ENCODE data around the gene ITPR3.

The ITPR3 gene

DNA sequence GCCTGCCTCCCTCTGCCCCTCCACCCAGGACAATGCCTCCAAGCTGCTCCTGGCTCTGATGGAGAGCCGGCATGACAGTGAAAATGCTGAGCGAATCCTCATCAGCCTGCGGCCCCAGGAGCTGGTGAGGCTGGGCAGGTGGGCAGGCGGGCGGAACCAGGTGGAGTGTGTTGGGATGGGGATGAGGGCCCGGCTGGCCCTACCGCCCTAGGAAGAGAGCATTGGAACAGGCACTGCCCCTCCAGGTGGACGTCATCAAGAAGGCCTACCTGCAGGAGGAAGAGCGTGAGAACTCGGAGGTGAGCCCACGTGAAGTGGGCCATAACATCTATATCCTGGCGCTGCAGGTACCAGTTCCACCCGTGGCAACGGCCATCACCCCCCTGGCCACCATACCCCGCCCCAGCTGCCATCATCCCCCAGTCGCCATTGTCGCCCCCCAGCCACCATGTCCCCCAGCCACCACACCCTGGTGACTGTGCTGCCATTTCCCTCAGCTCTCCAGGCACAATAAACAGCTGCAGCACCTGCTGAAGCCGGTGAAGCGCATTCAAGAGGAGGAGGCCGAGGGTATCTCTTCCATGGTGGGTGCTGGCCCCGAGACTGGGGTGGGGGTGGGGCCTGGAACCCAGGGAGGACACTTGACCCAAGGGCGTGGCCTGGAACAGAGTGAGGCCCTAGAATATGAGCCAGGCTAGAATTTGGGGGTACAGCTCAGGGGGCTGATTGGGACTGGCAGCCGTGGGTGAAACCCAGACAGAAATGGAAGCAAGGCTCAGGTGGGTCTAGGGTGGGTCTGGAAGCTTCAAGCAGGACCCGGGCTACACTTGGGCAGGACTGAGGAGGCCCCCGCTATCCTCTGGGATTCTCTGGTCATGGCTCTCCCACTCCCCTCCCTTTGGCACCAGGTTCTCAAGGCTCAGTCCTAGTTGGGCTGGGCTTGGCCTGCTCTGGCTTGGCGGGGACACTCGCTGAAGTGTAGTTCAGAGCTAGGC, 66.2 kb downstream of the ITPR3 start:
- DNase-seq (ENCODE audit: low read depth) = no peak

DNA sequence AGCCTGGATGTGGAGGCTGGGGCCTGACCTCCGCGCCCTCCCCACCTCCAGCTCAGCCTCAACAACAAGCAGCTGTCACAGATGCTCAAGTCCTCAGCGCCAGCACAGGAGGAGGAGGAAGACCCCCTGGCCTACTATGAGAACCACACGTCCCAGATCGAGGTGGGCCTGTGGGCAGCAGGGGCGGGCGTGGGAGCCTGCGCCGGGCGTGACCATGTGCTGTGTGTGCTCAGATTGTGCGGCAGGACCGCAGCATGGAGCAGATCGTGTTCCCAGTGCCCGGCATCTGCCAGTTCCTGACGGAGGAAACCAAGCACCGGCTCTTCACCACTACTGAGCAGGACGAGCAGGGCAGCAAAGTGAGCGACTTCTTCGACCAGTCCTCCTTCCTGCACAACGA, 66.9 kb downstream of the ITPR3 start:
- DNase-seq (ENCODE audit: low read depth) = no peak

DNA sequence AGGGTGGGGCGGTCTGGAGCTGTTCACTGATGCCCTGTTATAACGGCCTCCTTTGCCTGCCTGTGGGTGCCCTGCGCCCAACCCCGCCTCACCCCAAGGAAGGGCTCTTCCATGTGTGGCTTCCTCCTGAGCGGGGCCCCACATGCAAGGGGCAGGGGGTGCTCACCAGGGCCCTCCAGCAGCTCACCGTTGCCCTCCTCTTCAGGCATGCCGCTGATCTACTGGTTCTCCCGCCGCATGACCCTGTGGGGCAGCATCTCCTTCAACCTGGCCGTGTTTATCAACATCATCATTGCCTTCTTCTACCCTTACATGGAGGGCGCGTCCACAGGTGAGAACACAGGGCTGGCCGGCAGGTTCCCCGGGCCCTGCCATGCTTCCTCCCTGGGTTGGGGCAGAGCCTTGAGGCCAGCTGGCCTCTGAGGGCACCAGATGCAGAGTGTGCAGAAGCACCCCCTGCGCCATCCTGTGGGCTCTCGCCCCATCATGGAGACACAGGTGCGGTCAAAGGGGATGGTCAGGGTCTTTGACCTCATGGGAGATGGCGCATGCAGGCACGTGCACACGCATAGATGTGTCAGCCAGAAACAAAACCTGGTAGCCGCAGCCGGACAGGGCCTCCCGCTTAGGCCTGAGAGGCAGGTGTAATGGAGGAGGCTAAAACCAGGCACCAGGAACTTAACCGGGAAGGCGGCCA, 67.5 kb downstream of the ITPR3 start:
- DNase-seq (ENCODE audit: low read depth) = no peak

DNA sequence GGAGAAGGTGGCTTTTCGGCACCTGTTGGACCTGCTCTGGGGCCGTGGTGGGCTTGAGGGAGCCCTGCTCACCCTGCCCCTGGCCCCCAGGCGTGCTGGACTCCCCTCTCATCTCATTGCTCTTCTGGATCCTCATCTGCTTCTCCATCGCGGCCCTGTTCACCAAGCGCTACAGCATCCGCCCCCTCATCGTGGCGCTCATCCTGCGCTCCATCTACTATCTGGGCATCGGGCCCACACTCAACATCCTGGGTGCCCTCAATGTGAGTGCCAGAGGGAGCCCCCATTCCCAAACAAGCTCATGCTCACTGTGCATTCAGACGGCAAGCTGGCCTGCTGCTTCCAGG, 68.0 kb downstream of the ITPR3 start:
- DNase-seq (ENCODE audit: low read depth) = no peak

DNA sequence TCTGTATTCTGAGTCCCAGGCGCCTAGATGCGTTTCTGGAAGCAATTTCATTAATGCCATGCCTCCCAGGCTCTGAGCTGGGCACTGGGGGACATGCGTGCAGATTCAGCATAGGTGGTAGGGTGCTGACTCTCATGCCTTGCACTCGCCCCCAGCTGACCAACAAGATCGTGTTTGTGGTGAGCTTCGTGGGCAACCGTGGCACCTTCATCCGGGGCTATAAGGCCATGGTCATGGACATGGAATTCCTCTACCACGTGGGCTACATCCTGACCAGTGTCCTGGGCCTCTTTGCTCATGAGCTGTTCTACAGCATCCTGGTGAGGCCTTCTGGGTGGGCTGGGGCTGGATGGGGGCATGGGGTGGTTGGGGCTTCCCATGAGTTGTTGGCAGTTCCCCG, 68.8 kb downstream of the ITPR3 start:
- DNase-seq (ENCODE audit: low read depth) = no peak

DNA sequence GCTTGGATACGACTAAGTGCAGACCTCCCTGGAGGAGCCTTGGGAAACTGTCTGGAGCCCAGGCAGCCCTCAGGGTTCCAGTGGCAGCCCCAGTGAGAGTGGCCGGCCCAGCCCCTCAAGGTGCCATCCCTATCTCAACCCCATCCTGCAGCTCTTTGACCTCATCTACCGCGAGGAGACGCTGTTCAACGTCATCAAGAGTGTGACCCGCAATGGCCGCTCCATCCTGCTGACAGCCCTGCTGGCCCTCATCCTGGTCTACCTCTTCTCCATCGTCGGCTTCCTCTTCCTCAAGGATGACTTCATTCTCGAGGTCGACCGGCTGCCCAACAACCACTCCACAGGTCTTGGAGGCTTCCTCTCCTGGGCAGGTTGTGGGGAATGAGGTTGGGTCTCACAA, 69.6 kb downstream of the ITPR3 start:
- no peak for DNase-seq (ENCODE audit: low read depth)

DNA sequence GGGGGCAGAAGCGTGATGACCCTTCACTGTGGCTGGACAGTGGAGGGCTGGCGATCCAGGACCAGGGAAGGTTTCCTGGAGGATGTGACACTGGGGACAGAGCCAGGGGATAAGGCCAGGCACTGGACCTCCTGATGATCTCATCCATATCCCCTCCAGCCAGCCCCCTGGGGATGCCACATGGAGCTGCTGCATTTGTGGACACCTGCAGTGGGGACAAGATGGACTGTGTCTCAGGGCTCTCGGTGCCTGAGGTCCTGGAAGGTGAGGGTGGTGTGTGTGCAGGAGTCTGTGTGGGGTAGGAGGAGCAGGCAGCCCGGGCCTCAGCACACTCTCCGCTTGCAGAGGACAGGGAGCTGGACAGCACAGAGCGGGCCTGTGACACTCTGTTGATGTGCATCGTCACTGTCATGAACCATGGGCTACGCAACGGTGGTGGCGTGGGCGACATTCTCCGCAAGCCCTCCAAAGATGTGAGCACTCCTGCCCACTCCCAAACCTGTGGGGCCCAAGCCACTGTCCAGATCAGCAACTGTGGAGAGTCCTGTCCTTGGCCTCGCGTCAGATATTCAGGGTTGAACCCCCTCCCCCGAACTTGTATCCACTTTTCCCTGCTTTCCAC, 70.4 kb downstream of the ITPR3 start:
- no peak for DNase-seq (ENCODE audit: low read depth)

DNA sequence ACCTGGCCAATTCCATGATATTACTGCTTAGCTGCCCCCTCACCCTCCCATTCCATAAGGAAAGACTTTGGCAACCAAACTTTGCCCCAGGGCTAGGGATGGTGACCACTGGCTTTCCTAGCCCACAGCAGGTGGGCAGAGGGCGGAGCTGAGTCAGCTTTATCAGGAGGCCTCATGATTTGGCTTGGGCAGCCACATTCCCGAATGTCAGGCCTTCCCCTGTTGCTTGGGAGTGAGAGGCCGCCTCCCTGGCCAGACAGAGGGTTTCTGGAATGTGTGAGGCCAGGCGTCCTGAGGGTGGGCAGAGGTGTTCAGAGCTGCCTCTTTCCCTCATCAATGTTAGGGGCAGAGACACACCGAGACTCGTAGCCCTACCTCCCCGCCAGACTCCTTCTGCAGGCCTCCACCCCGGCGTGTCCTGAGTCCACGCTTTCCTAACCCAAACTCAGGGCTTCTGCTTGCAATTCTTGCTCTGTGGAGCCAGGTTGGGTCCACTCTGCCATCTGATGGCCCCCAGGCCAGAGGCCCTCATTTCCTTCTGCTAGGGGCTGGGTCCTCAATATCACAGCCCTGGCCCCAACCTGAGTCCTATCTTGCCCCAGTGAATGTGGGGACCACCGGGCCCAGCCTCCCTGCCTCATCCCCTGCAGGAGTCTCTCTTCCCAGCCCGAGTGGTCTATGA, 71.1 kb downstream of the ITPR3 start:
- peak; percentile 49 for DNase-seq (ENCODE audit: low read depth)

DNA sequence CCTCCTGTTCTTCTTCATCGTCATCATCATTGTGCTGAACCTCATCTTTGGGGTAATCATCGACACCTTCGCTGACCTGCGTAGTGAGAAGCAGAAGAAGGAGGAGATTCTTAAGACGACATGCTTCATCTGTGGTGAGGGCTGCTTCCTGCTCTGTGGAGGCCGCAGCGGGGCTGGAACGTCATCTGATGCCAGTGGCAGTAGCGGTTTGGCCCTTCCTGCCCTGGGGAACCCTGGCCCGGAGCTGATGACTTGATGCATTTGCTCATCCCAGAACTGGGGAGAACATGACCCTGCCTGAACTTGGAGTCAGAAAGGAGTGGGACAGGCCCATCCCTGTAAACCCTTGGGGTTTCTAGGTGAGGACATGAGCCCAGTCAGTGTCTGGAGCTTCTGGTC, 71.6 kb downstream of the ITPR3 start:
- DNase-seq (ENCODE audit: low read depth) = no peak

DNA sequence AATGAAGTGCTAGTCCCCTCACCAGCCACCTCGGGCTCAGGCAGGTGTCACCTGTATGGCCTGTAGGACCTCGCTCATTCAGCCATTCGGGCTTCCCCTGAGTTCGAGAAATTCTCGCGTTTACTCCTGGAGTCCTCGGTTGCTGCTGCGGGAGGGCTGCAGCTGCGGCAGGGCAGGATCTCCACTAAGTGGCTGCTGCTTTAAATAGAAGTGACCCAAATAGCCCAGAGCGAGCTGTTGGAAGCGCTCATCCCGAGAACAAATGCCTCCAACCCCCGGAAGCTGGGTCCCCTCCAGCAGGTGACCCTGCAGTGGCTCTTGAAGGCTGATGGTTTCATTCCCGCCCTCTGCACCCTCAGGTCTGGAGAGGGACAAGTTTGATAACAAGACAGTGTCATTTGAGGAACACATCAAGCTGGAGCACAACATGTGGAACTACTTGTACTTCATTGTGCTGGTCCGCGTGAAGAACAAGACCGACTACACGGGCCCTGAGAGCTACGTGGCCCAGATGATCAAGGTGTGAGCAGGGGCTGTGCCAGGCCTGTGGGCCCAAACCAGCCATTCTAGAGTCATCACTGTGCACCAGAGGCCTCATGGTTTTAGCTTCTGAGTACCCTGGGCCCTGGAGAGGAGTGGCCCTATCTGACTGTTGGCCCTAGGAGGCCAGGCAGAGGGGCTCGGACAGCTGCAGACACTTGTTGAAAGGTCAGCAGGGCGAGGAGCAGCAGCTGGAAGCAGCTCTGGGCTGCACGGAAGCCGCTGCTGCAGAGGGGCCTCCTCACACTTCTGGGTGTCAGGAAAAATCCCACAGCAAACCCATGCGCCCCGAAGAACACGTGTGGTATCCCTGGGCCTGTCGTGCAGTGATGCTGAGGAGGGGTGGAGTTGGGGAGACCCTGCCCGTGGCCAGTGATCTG, 72.3 kb downstream of the ITPR3 start:
- DNase-seq (ENCODE audit: low read depth) = no peak

DNA sequence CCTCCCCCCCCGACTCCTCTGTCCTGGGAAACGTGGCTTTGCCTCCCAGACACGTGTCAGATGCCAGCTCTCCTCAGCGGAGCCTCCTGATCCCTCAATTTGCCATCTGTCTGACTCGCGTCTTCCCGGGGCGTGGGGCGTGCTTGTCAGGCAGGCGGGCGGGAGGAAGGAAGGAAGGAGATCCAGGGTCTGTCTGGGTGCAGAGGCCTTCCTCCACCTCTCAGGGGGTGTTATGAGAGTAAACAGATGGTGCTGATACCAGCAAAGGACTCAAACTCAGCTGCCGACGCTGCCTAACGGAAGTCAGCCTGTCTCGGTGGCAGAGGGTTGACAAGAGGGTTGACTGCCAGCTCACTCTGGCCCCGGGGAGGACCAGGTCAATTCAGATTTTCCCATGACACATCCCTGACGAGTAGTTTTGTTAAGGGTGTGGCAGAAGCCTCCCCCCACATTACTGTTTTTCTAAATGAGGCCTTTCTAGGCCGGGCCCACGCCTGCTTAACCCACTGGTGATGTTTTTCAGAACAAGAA, 73.3 kb downstream of the ITPR3 start:
- peak; percentile 41 for DNase-seq (ENCODE audit: low read depth)

DNA sequence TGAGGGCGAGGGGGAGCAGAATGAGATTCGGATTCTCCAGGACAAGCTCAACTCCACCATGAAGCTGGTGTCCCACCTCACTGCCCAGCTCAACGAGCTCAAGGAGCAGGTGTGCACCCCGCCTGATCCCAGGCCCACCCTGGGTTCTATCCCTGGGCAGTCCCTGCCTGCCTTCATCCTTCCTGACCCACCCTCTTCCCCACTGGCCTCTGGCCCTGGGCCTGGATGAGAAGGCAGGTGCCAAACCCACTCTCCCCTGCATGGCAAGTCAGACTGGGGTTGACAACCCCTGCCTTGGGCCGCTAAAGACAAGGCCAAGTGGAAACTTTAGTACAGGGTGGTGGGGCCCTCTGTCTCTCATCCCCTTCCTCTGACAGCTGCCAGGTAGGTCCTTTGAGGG, 73.9 kb downstream of the ITPR3 start:
- no peak for DNase-seq (ENCODE audit: low read depth)

DNA sequence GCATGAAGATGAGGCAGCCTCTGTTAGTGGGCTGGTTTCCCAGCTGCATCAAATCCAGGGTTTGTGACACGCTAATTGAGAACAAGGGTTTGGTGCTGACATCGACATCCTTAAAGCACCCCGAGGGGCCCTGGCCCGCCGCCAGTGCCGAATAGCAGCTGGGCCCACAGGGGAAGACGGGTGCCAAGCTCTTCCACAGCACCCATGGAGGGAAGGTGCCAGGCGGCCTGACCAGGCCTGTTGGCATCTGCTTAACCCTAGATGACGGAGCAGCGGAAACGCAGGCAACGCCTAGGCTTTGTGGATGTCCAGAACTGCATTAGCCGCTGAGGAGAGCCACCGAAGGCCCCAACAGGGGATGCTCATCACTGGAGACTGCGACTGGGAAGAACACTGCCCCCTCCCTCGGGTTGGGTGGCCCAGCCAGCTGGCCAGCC, 74.3 kb downstream of the ITPR3 start:
- no peak for DNase-seq (ENCODE audit: low read depth)

DNA sequence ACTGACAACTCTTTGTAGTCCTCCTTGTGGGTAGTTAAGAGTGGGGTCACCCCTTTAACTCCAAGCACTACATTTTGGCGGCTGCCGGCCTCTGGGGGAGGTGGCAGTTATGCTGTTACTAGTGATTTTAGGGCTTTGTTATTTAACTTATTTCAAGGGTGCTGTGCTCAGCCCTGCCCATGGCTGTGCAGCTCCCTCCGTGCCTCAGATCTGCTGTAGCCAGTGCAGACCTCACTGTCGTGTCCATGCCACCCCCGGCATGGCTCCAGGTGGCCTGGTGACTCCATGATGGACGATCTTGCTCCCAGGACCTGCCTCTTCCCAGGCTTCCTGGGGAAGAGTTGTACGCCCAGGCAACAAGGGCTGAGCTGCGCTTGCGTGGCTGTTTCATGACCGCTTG, 75.0 kb downstream of the ITPR3 start:
- DNase-seq (ENCODE audit: low read depth) = no peak

DNA sequence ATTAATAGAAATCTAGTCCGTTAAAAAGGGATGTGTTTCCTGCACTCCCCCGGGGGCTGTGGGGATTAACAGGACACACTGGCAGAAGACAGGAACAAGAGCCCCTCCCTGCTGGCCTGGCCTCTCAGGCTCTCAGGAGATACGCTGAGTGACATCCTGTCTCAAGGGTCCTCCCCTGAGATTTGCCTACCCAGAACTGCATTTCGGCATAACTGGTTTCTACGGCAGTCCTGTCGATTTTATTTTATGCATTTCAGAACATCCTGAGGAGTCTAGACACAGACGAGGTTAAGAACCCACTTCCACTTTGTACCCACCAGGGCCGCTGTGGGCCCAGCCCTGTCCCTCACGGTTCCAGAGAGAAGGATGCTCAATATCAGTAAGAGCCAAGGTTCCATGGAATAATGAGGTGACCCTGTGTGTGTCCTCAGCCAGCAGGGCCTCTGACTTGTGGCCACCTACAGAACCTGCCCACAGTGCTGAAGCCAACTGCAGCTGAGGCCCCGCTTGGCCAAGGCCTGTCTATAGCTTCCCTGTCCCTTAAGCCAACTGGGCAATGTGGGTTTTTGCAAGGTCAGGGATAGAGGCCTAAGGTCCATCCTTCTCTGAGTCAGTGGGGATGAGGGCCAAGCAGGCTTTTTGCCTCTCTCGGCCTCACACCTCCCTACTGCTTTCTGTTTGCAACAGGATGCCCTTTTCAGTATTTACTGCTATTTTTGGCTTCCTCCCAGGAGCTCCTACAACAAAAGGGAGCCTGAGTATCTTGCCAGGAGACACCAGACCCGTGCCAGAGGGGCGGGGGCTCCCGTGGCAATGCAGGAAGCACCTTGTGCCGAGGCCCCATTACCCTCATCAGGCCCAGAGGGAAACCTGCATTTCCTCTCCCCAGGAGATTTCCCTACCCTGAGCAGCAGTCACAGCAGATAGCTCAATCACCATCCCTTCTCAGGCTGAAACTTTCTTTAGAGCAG, 75.7 kb downstream of the ITPR3 start:
- no peak for DNase-seq (ENCODE audit: low read depth)

DNA sequence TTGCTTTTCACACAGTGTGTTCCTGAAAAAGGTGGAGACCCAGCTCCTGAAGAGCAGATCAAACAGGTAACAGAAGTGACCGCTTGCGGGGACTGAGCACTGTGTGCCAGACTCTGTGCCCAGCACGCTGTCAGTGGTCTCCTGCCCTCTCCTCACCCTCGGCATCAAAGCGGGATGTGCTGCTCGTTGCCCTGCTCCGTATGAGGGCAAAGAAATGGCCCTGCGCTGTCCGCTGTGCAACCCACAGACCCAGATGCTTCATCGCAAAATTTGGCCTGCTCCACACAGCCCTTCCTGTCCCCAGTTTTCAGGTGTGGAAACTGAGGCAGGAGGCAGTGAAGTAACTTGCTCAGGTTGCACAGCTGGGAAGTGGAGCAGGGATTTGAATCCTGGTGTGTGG, 76.7 kb downstream of the ITPR3 start:
- no peak for DNase-seq (ENCODE audit: low read depth)

DNA sequence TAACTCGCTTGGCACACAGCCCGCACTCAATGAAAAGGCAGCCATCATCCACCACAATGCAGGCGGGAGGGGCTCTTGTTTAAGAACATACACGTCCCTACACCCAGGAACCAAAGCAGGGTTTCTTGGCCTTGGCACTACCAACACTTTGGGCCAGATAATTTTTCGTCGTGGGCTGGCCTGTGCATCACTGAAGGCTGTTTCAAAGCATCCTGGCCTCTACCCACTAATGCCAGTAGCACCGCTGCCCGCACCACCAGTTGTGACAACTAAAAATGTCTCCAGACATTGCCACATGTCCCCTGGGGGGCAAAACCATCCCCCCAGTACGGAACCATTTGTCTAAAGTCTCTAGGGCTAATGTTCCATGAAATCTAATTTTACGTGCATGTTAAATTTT, 77.4 kb downstream of the ITPR3 start:
- no peak for DNase-seq (ENCODE audit: low read depth)

DNA sequence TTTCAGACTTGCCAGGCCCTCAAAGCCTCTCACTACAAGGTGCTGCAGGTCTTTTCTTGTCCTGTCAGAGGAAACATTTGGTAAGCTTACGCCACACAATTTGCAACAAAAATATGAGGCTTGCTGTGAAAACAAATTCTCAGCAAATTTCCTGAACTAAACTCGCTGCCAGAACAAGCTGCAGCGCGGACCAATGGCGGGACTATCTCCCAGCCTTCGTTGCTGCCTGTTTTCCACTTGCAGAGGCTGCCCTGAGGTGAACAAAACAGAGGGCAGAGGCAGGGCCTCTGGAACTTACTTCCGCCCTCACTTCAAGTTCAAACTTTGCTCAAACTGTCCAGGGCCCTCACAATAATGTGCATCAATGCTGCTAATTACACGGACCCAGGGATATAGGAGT, 78.0 kb downstream of the ITPR3 start:
- DNase-seq (ENCODE audit: low read depth) = no peak

DNA sequence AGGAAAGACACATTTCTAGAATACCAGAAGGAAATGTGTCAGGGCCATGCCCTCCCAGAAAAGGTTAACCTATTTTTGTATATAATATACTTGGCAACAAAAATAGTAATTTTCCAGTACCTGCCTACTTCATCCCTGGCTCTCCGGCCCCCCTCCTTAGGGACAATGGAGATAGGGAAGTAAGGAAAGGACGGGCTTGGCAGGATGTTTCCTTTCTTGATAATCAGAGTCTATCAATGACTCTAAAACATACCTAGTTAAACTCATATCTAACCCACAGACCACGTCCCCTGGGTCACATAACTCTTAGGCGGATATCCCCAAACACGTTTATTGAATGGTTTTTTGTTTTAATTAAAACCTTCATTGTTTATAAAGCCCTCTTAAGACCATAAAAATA, 78.6 kb downstream of the ITPR3 start:
- DNase-seq (ENCODE audit: low read depth) = no peak
